A673 (cell line): Measurements from ENCODE around the gene RPL36A. TPM values are rescaled to one million over a fixed set of nuclear protein-coding genes. Genes with fewer than 3 reads are reported as not detected.

Experiments
- Bru-seq: library from RNA; stranded (reverse); fragments of 400-500 nt; gene quantifications from one replicate; lab custom pipeline; 2021; lab: Mats Ljungman, UMichigan
- BruChase-seq, 2 experiments: library from RNA; stranded (reverse); fragments of 400-500 nt; gene quantifications; one replicate each; lab custom pipeline; 2021; lab: Mats Ljungman, UMichigan
- BruUV-seq: library from RNA; stranded (reverse); fragments of 400-500 nt; replicated peaks from 2 replicates; lab custom pipeline; 2021; lab: Mats Ljungman, UMichigan
- CTCF ChIA-PET: fragments of 300-600 bp; sonication (Branson Sonifier 250); formaldehyde crosslinking; loops from one replicate; lab custom pipeline; 2022; ENCODE audit warnings: antibody characterized with exemption; lab: Charles Lee
- POLR2A ChIA-PET: fragments of 300-600 bp; sonication (Branson Sonifier 250); formaldehyde crosslinking; loops from one replicate; lab custom pipeline; 2022; ENCODE audit warnings: antibody characterized with exemption; ENCODE audit not compliant: low non-redundant PET; lab: Charles Lee
- DNase-seq: peaks from one replicate; pipeline ENCODE4 v3.0.0-alpha.2; 2015; ENCODE audit warnings: low spot score
- H3K27ac ChIP-seq: fragments of 200-600 bp; sonication (generic); 2 replicates; pipeline ENCODE4 v1.5.1; 2016; ENCODE audit warnings: mixed run types, low read depth, mild to moderate bottlenecking, mixed read lengths, antibody characterized with exemption, low read length; ENCODE audit not compliant: poor library complexity, severe bottlenecking
- H3K27me3 ChIP-seq: fragments of 200-600 bp; sonication (generic); replicated peaks from 2 replicates; pipeline ENCODE4 v1.6.1; 2017; ENCODE audit warnings: mixed run types, low read depth, mild to moderate bottlenecking, mixed read lengths, antibody characterized with exemption, low read length; ENCODE audit not compliant: insufficient read depth, poor library complexity
- H3K36me3 ChIP-seq: fragments of 200-600 bp; sonication (generic); 2 replicates; pipeline ENCODE4 v1.6.1; 2016; ENCODE audit warnings: mixed run types, mild to moderate bottlenecking, mixed read lengths, antibody characterized with exemption, low read length; ENCODE audit not compliant: insufficient read depth, poor library complexity, severe bottlenecking
- H3K4me1 ChIP-seq: fragments of 200-600 bp; sonication (generic); 2 replicates; pipeline ENCODE4 v1.6.1; 2017; ENCODE audit warnings: mixed run types, mild to moderate bottlenecking, mixed read lengths, antibody characterized with exemption, low read length; ENCODE audit not compliant: insufficient read depth, poor library complexity, severe bottlenecking
- H3K4me3 ChIP-seq: fragments of 200-600 bp; sonication (generic); 2 replicates; pipeline ENCODE4 v1.5.1; 2016; ENCODE audit warnings: low read depth, mixed run types, mild to moderate bottlenecking, mixed read lengths, low read length; ENCODE audit not compliant: poor library complexity, severe bottlenecking
- H3K9me3 ChIP-seq: fragments of 200-600 bp; sonication (generic); 2 replicates; pipeline ENCODE4 v1.6.1; 2016; ENCODE audit warnings: mixed run types, low read depth, mild to moderate bottlenecking, mixed read lengths, antibody characterized with exemption, low read length; ENCODE audit not compliant: poor library complexity, severe bottlenecking
- CTCF ChIP-seq: fragments of 300-800, 200-600 bp; sonication (generic); conservative IDR thresholded peaks from 2 replicates; pipeline ENCODE4 v1.5.1; 2017; ENCODE audit warnings: low read depth, mild to moderate bottlenecking, antibody characterized with exemption, low read length, moderate library complexity, mixed read lengths
- EZH2 ChIP-seq: fragments of 200-600 bp; sonication (generic); IDR thresholded peaks from 2 replicates; pipeline ENCODE4 v1.6.1; 2017; ENCODE audit warnings: borderline replicate concordance, low read depth, mild to moderate bottlenecking, mixed read lengths, antibody characterized with exemption, low read length; ENCODE audit not compliant: poor library complexity, severe bottlenecking
- intact Hi-C: fragments of 100-400 bp; cut with micrococcal nuclease; formaldehyde crosslinking; loops from one replicate; pipeline ENCODE4 v1.10.0; 2022; ENCODE audit not compliant: unreplicated experiment
- long read RNA-seq: library from polyadenylated mRNA; stranded (forward); transcript quantifications from one replicate; pipeline ENCODE4 v2.0.0, GENCODE V29; 2022
- total RNA-seq: library from RNA; stranded (reverse); gene quantifications from 2 replicates; pipeline ENCODE4 v1.2.3, GENCODE V29; 2021

RPL36A gene
- total RNA-seq, result 267 and 316 TPM in 2 replicates
- Bru-seq, nascent RNA, result percentile 98 among the genes with signal in this experiment
- BruChase-seq, experiment 1, labeled RNA remaining after a 2-hour chase, result percentile 86 among the genes with signal in this experiment
- percentile 89 among the genes with signal in this experiment for BruChase-seq, experiment 2, labeled RNA remaining after a 6-hour chase
- long read RNA-seq, transcript RPL36A-203 (5 exons, 910 nt), result major isoform, 109 of 123 reads
- long read RNA-seq, transcript RPL36A-207 (2 exons, 373 nt), result minor isoform, 7 of 123 reads
- long read RNA-seq, partial matches to known transcripts, result 5 of 123 reads
- long read RNA-seq, other reads (novel, unspliced or antisense), result 1 of 123 reads

GRCh38 chrX:101390664-101391525 is at the start of gene RPL36A:
Gene RPL36A (plus strand): TSS chrX:101391011. CDS start chrX:101391044, 33 bp downstream.
- TF ChIP-seq EZH2 (no peak), CTCF (peak; percentile 81)
- Histone ChIP-seq H3K4me1 (no peaks in the 10 kb centered on the region), H3K27me3 (no peaks in the 10 kb centered on the region), H3K9me3 (no peaks in the 10 kb centered on the region), H3K4me3 (peak within 1 kb of the TSS; percentile 68), H3K27ac (peak within 1 kb of the TSS; percentile 81), H3K36me3 (peaks cover 27% of the 10 kb centered on the region)
- peak; percentile 93 for DNase-seq
- POLR2A ChIA-PET, result interaction anchor here (0.7 kb wide), 1 partner anchor 14 kb away, joined by 4 read pairs; no protein-coding TSS in a partner anchor
- intact Hi-C loops, result no loop called here
- CTCF ChIA-PET, result no interaction called here
- TSS peak; percentile 64 for BruUV-seq

GRCh38 chrX:101347859-101348451 is 42.9 kb upstream of the RPL36A start:
- Histone ChIP-seq H3K36me3 (no peaks in the 10 kb centered on the region), H3K27me3 (no peaks in the 10 kb centered on the region), H3K27ac (peak overlapping the region; percentile 87), H3K4me3 (peak overlapping the region; percentile 75), H3K4me1 (no peaks in the 10 kb centered on the region), H3K9me3 (no peaks in the 10 kb centered on the region)
- intact Hi-C loops, result no loop called here
- TF ChIP-seq EZH2 (no peak), CTCF (no peak)
- BruUV-seq, result no TSS peak
- POLR2A ChIA-PET, result interaction anchor here (0.6 kb wide), 1 partner anchor 10 kb away, joined by 4 read pairs; no protein-coding TSS in a partner anchor
- no peak for DNase-seq
- CTCF ChIA-PET, result no interaction called here
